Brain microvascular endothelial cell (primary cell): ENCODE measurements around the gene CYS1.

Experiments
- DNase-seq: peaks from one replicate; pipeline ENCODE4 v3.0.0-alpha.2; 2020
- H3K27ac ChIP-seq: fragments of 250-450 bp; sonication (Bioruptor Pico); 2 replicates; pipeline ENCODE4 v1.5.1; 2020; ENCODE audit warnings: mild to moderate bottlenecking, moderate library complexity
- H3K27me3 ChIP-seq: fragments of 250-450 bp; sonication (Bioruptor Pico); replicated peaks from 2 replicates; pipeline ENCODE4 v1.5.1; 2020; ENCODE audit warnings: mild to moderate bottlenecking
- H3K36me3 ChIP-seq: fragments of 250-450 bp; sonication (Bioruptor Pico); replicated peaks from 2 replicates; pipeline ENCODE4 v1.5.1; 2020; ENCODE audit warnings: mild to moderate bottlenecking
- H3K4me3 ChIP-seq: 2 replicates; pipeline ENCODE4 v1.5.1; 2011; ENCODE audit warnings: low read depth, mild to moderate bottlenecking, control low read depth, low read length, moderate library complexity
- in situ Hi-C: cut with HindIII; loops from 2 replicates; pipeline ENCODE4 v1.10.0; 2017; ENCODE audit warnings: low sequenced_read_pairs, low pct_ligation_motif_present
- TF ChIP-seq, protein P1 (sequence below): IDR thresholded peaks from 2 replicates; pipeline ENCODE4 v1.5.1; 2011; ENCODE audit warnings: low read depth, mild to moderate bottlenecking, moderate library complexity, low read length, control low read depth, inconsistent platforms; ENCODE audit errors: missing control alignments

Gene CYS1

DNA sequence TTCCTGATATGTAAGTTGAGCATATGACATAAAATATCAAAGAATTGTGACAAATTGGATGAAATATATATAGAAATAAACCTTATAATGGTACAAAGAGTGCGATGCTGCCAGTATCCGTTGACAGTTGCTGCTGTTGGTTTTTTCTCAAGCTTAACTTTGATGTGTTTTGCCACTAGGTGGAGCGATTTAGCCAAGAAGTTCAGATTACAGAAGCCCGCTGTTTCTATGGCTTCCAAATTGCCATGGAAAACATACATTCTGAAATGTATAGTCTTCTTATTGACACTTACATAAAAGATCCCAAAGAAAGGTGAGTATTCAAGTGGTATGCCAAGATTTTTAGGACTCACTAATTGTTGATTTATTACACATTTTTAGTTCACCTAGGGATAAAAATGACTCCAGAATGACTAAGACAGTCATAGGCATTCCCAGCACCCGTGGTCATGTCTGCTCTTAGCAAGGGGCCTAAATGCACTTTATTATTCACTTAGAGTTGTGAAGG lies 44.4 kb upstream of the CYS1 start:
- Histone ChIP-seq H3K27ac (peak overlapping the region; percentile 81), H3K27me3 (no peaks in the 10 kb centered on the region), H3K36me3 (no peaks in the 10 kb centered on the region), H3K4me3 (peak overlapping the region; percentile 77)
- peak; percentile 79 for DNase-seq
- TF ChIP-seq, protein P1, sequence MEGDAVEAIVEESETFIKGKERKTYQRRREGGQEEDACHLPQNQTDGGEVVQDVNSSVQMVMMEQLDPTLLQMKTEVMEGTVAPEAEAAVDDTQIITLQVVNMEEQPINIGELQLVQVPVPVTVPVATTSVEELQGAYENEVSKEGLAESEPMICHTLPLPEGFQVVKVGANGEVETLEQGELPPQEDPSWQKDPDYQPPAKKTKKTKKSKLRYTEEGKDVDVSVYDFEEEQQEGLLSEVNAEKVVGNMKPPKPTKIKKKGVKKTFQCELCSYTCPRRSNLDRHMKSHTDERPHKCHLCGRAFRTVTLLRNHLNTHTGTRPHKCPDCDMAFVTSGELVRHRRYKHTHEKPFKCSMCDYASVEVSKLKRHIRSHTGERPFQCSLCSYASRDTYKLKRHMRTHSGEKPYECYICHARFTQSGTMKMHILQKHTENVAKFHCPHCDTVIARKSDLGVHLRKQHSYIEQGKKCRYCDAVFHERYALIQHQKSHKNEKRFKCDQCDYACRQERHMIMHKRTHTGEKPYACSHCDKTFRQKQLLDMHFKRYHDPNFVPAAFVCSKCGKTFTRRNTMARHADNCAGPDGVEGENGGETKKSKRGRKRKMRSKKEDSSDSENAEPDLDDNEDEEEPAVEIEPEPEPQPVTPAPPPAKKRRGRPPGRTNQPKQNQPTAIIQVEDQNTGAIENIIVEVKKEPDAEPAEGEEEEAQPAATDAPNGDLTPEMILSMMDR = peak; percentile 63
- in situ Hi-C loops = loop anchor here (25.0 kb wide), 1 partner anchor 313 kb away; the partner anchor contains the start of gene ODC1

DNA sequence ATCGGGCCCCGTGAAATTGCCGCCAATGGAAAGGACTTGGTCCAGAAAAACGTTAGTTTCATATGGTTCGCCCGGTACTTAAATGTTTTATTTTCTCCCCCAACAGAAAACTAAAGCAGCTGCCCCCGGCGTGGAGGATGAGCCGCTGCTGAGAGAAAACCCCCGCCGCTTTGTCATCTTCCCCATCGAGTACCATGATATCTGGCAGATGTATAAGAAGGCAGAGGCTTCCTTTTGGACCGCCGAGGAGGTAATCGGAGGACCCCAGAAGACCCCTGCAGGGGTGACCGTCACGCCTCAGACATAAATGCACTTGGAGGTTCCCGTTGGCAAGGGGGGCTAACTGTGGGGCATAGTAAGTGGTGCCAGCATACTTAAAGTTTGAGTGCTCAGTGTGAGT lies 43.1 kb upstream of the CYS1 start:
- in situ Hi-C loops = loop anchor here (25.0 kb wide), 1 partner anchor 314 kb away; the partner anchor contains the start of gene ODC1
- Histone ChIP-seq H3K27ac (peak overlapping the region; percentile 81), H3K36me3 (no peaks in the 10 kb centered on the region), H3K27me3 (no peaks in the 10 kb centered on the region), H3K4me3 (peak overlapping the region; percentile 77)
- TF ChIP-seq, protein P1 = no peak
- no peak for DNase-seq

DNA sequence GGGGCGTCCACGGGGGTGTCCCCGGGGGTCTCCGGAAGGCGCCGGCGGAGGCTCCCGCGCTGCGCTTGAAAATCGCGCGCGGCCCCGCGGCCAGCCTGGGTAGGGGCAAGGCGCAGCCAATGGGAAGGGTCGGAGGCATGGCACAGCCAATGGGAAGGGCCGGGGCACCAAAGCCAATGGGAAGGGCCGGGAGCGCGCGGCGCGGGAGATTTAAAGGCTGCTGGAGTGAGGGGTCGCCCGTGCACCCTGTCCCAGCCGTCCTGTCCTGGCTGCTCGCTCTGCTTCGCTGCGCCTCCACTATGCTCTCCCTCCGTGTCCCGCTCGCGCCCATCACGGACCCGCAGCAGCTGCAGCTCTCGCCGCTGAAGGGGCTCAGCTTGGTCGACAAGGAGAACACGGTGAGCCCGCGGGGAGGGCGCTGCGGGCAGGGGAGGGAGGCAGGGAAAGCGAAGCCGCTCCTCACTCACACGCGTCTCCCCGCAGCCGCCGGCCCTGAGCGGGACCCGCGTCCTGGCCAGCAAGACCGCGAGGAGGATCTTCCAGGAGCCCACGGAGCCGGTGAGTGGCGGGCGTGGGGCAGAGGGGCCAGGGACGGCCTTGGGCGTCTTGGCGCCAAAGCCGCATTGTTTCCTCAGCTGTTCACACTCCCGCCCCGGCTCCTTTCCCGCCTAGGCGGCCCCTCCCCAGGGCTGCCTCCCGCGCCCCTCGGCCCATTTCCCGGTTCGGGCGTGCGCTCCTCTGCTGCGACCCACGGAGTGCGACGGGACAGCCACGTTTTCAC lies 42.5 kb upstream of the CYS1 start, which contains the start of gene RRM2:
Gene RRM2 (plus strand): TSS at position 240 of the 781 bp plus-strand sequence. CDS start 60 bp downstream, at position 300.
- in situ Hi-C loops = loop anchor here (25.0 kb wide), 1 partner anchor 315 kb away; the partner anchor contains the start of gene ODC1
- peak; percentile 93 for DNase-seq
- Histone ChIP-seq H3K36me3 (no peaks in the 10 kb centered on the region), H3K4me3 (peak within 1 kb of the TSS; percentile 77), H3K27ac (peak within 1 kb of the TSS; percentile 81), H3K27me3 (no peaks in the 10 kb centered on the region)
- TF ChIP-seq, protein P1 = no peak

DNA sequence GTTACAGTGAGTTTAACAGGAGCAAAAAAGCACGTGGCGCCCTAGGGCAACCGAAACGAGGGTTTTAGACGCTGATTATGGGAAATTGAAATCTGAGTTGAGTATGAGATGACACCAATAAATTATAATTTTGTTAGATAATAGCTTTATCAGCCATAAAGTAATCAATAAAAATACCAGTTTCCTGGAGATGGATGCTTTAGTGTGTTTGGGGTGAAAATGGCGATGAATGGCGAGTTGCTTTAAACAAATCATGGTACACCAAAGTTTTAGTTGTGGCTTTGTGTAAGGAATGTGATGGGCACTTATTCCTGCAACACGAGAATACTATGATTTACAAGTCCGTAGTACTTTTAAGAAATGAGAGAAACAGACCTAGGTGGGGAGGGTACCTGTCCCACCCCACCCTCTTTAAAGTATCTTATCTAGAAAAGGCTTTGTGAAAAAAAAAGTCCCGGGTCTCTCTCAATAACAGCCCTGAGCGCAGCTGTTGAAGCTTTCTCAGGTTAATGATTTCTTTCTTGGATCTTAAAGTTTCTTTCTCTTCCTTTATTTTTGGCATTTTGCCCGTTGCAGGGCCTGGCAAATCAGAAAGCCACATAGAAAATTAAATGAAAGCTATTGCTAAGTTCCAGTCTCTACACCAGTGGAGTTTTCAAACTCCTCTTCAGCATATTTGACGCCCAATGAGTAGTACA lies 40.8 kb upstream of the CYS1 start:
- DNase-seq = no peak
- TF ChIP-seq, protein P1 = no peak
- in situ Hi-C loops = loop anchor here (25.0 kb wide), 1 partner anchor 316 kb away; the partner anchor contains the start of gene ODC1
- no peaks in the 10 kb centered on the region for H3K36me3 ChIP-seq
- H3K27ac ChIP-seq = peak overlapping the region; percentile 64
- no peaks in the 10 kb centered on the region for H3K27me3 ChIP-seq
- H3K4me3 ChIP-seq = peak overlapping the region; percentile 77

DNA sequence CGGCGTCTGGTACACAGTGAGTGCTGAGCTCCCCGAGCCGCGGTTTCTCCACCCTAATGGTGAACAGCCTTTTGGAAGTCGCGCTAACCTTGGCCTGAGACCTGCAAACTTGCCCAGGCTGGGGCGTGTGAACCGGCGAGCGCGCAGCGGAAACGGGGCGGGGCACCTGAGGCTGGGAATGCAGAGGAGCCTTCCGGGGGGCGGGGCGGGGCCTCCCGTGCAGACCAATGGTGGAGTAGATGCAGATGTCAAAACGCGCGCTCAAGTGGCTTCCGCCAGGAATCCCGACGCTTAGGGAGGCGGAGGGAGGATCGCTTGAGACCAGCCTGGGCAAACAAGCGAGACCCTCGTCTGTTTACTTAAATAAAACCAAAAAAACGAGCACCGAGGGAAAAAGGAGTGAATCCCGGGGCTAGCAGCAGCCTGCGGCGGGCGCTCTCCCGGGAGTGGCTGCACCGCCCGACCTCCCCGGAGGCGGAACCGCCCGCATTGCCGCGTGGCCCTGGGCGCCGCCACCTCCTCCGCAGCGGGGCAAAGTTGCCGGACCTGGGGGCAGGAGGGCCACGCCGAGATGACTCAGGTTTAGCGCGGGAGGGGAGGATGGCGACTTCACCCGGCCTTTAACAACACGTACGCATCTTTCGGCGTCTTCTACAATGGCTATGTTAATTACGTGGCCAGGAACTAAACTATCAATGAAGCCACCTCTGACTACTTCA lies 40.1 kb upstream of the CYS1 start:
- Histone ChIP-seq H3K36me3 (no peaks in the 10 kb centered on the region), H3K4me3 (peak overlapping the region; percentile 72), H3K27me3 (no peaks in the 10 kb centered on the region), H3K27ac (peak overlapping the region; percentile 64)
- in situ Hi-C loops = loop anchor here (25.0 kb wide), 1 partner anchor 317 kb away; the partner anchor contains the start of gene ODC1
- TF ChIP-seq, protein P1 = no peak
- DNase-seq = peak; percentile 90
